Measurements from ENCODE around the gene JADE1.

Gene JADE1

GRCh38 chr4:128821151-128821550, 11.7 kb downstream of the JADE1 start:
- Histone ChIP-seq H3K4ac (ENCODE audit: low read length) (no peak overlapping the region), H3K9ac (ENCODE audit: low read depth, low read length, poor library complexity) (no peak overlapping the region), H3K27ac (replicated peaks; ENCODE audit: low read length) (no peak overlapping the region), H3K23ac (ENCODE audit: low read depth, low read length, poor library complexity) (no peak overlapping the region), H3K27me3 (ENCODE audit: control insufficient read depth in 3 of 3, insufficient read depth in 3 of 3, low read depth in 1 of 3, low read length in 3 of 3) (no peaks in the 10 kb centered on the region), H3K36me3 (replicated peaks in 1 of 2; ENCODE audit: control insufficient read depth in 2 of 2, insufficient read depth in 2 of 2, low read length in 2 of 2) (peaks cover 0 to 45% of the 10 kb centered on the region in 2 donors), H3K18ac (ENCODE audit: low read length) (no peak overlapping the region), H3K4me3 (ENCODE audit: low read length in 2 of 2) (no peak overlapping the region), H4K8ac (ENCODE audit: low read depth, low read length) (no peak overlapping the region), H2BK5ac (ENCODE audit: low read length) (no peak overlapping the region), H2BK15ac (ENCODE audit: low read length) (no peak overlapping the region), H2BK12ac (ENCODE audit: low read length) (no peak overlapping the region), H3K9me3 (replicated peaks in 1 of 2; ENCODE audit: control insufficient read depth in 2 of 2, insufficient read depth in 1 of 2, low read depth in 1 of 2, low read length in 2 of 2) (peaks cover 0 to 14% of the 10 kb centered on the region in 2 donors), H3K79me1 (ENCODE audit: low read depth, low read length) (peaks cover 3% of the 10 kb centered on the region), H2AFZ (ENCODE audit: low read length) (no peak overlapping the region), H3K14ac (ENCODE audit: low read length) (no peak overlapping the region), H4K91ac (ENCODE audit: low read depth, low read length, poor library complexity) (no peak overlapping the region), H2AK5ac (ENCODE audit: low read depth, low read length) (no peak overlapping the region), H2BK120ac (ENCODE audit: low read depth, low read length) (no peak overlapping the region), H3K4me1 (ENCODE audit: control insufficient read depth in 2 of 2, insufficient read depth in 1 of 2, low read depth in 1 of 2, low read length in 2 of 2) (peaks cover 0 to 8% of the 10 kb centered on the region in 2 donors), H3K4me2 (ENCODE audit: insufficient read depth, low read length, poor library complexity, severe bottlenecking) (no peak overlapping the region)
- DNase-seq (ENCODE audit: low spot score) = no peak
- no CpG with 5 or more reads among the region's 2 CpGs for WGBS, 2 donors (ENCODE audit: extremely low coverage in 2 of 2, insufficient read length in 2 of 2, insufficient replicate concordance in 1 of 2)

GRCh38 chr4:128823025-128823661, 13.6 kb downstream of the JADE1 start:
- DNase-seq (ENCODE audit: low spot score) = no peak
- H3K36me3 ChIP-seq (replicated peaks in 1 of 2; ENCODE audit: control insufficient read depth in 2 of 2, insufficient read depth in 2 of 2, low read length in 2 of 2) = peaks cover 0 to 30% of the 10 kb centered on the region in 2 donors

GRCh38 chr4:128825226-128825625, 15.7 kb downstream of the JADE1 start:
- no peak overlapping the region for H2BK120ac ChIP-seq (ENCODE audit: low read depth, low read length)
- no peak overlapping the region for H4K8ac ChIP-seq (ENCODE audit: low read depth, low read length)
- H3K4me1 ChIP-seq (ENCODE audit: control insufficient read depth in 2 of 2, insufficient read depth in 1 of 2, low read depth in 1 of 2, low read length in 2 of 2) = peaks cover 0 to 9% of the 10 kb centered on the region in 2 donors
- no peaks in the 10 kb centered on the region for H3K27me3 ChIP-seq (ENCODE audit: control insufficient read depth in 3 of 3, insufficient read depth in 3 of 3, low read depth in 1 of 3, low read length in 3 of 3)
- peaks cover 0 to 17% of the 10 kb centered on the region in 2 donors for H3K36me3 ChIP-seq (replicated peaks in 1 of 2; ENCODE audit: control insufficient read depth in 2 of 2, insufficient read depth in 2 of 2, low read length in 2 of 2)
- H3K27ac ChIP-seq (replicated peaks; ENCODE audit: low read length) = no peak overlapping the region
- H2BK15ac ChIP-seq (ENCODE audit: low read length) = no peak overlapping the region
- no peak overlapping the region for H3K23ac ChIP-seq (ENCODE audit: low read depth, low read length, poor library complexity)
- H3K9me3 ChIP-seq (replicated peaks in 1 of 2; ENCODE audit: control insufficient read depth in 2 of 2, insufficient read depth in 1 of 2, low read depth in 1 of 2, low read length in 2 of 2) = peaks cover 0 to 4% of the 10 kb centered on the region in 2 donors
- H2AK5ac ChIP-seq (ENCODE audit: low read depth, low read length) = no peak overlapping the region
- H4K91ac ChIP-seq (ENCODE audit: low read depth, low read length, poor library complexity) = no peak overlapping the region
- no peak overlapping the region for H3K4me3 ChIP-seq (ENCODE audit: low read length in 2 of 2)
- DNase-seq (ENCODE audit: low spot score) = no peak
- no peak overlapping the region for H3K14ac ChIP-seq (ENCODE audit: low read length)
- H3K79me1 ChIP-seq (ENCODE audit: low read depth, low read length) = no peaks in the 10 kb centered on the region
- H3K18ac ChIP-seq (ENCODE audit: low read length) = no peak overlapping the region
- WGBS, 2 donors (ENCODE audit: extremely low coverage in 2 of 2, insufficient read length in 2 of 2, insufficient replicate concordance in 1 of 2) = no CpG with 5 or more reads among the region's 7 CpGs
- H3K4me2 ChIP-seq (ENCODE audit: insufficient read depth, low read length, poor library complexity, severe bottlenecking) = no peak overlapping the region
- H3K9ac ChIP-seq (ENCODE audit: low read depth, low read length, poor library complexity) = no peak overlapping the region
- no peak overlapping the region for H2BK12ac ChIP-seq (ENCODE audit: low read length)
- no peak overlapping the region for H3K4ac ChIP-seq (ENCODE audit: low read length)
- H2BK5ac ChIP-seq (ENCODE audit: low read length) = no peak overlapping the region
- no peak overlapping the region for H2AFZ ChIP-seq (ENCODE audit: low read length)

More at GRCh38 chr4:128823025-128823661, 13.6 kb downstream of the JADE1 start:
- H2AFZ ChIP-seq (ENCODE audit: low read length) = no peak overlapping the region
- H3K4me3 ChIP-seq (ENCODE audit: low read length in 2 of 2) = no peak overlapping the region
- H3K79me1 ChIP-seq (ENCODE audit: low read depth, low read length) = peaks cover 3% of the 10 kb centered on the region
- peaks cover 0 to 11% of the 10 kb centered on the region in 2 donors for H3K9me3 ChIP-seq (replicated peaks in 1 of 2; ENCODE audit: control insufficient read depth in 2 of 2, insufficient read depth in 1 of 2, low read depth in 1 of 2, low read length in 2 of 2)
- no peak overlapping the region for H3K9ac ChIP-seq (ENCODE audit: low read depth, low read length, poor library complexity)
- WGBS, 2 donors (ENCODE audit: extremely low coverage in 2 of 2, insufficient read length in 2 of 2, insufficient replicate concordance in 1 of 2) = no CpG with 5 or more reads among the region's 1 CpG
- H2BK15ac ChIP-seq (ENCODE audit: low read length) = no peak overlapping the region
- H2BK5ac ChIP-seq (ENCODE audit: low read length) = no peak overlapping the region
- H3K27ac ChIP-seq (replicated peaks; ENCODE audit: low read length) = no peak overlapping the region
- H3K27me3 ChIP-seq (ENCODE audit: control insufficient read depth in 3 of 3, insufficient read depth in 3 of 3, low read depth in 1 of 3, low read length in 3 of 3) = no peaks in the 10 kb centered on the region
- no peak overlapping the region for H2AK5ac ChIP-seq (ENCODE audit: low read depth, low read length)
- H2BK12ac ChIP-seq (ENCODE audit: low read length) = no peak overlapping the region
- no peak overlapping the region for H3K4ac ChIP-seq (ENCODE audit: low read length)
- peaks cover 0 to 12% of the 10 kb centered on the region in 2 donors for H3K4me1 ChIP-seq (ENCODE audit: control insufficient read depth in 2 of 2, insufficient read depth in 1 of 2, low read depth in 1 of 2, low read length in 2 of 2)
- no peak overlapping the region for H3K23ac ChIP-seq (ENCODE audit: low read depth, low read length, poor library complexity)
- no peak overlapping the region for H3K18ac ChIP-seq (ENCODE audit: low read length)
- no peak overlapping the region for H3K14ac ChIP-seq (ENCODE audit: low read length)
- H2BK120ac ChIP-seq (ENCODE audit: low read depth, low read length) = no peak overlapping the region
- H4K8ac ChIP-seq (ENCODE audit: low read depth, low read length) = no peak overlapping the region
- no peak overlapping the region for H3K4me2 ChIP-seq (ENCODE audit: insufficient read depth, low read length, poor library complexity, severe bottlenecking)
- no peak overlapping the region for H4K91ac ChIP-seq (ENCODE audit: low read depth, low read length, poor library complexity)

- Histone ChIP-seq H3K27ac (replicated peaks; ENCODE audit: low read length) (no peak overlapping the region), H3K4me1 (ENCODE audit: control insufficient read depth in 2 of 2, insufficient read depth in 1 of 2, low read depth in 1 of 2, low read length in 2 of 2) (peaks cover 17 to 22% of the 10 kb centered on the region in 2 donors), H2AFZ (ENCODE audit: low read length) (no peak overlapping the region), H2BK15ac (ENCODE audit: low read length) (no peak overlapping the region), H2BK120ac (ENCODE audit: low read depth, low read length) (no peak overlapping the region), H2BK12ac (ENCODE audit: low read length) (no peak overlapping the region), H3K23ac (ENCODE audit: low read depth, low read length, poor library complexity) (no peak overlapping the region), H4K8ac (ENCODE audit: low read depth, low read length) (no peak overlapping the region), H3K18ac (ENCODE audit: low read length) (no peak overlapping the region), H3K79me1 (ENCODE audit: low read depth, low read length) (no peaks in the 10 kb centered on the region), H3K9ac (ENCODE audit: low read depth, low read length, poor library complexity) (no peak overlapping the region), H2AK5ac (ENCODE audit: low read depth, low read length) (no peak overlapping the region), H2BK5ac (ENCODE audit: low read length) (no peak overlapping the region), H4K91ac (ENCODE audit: low read depth, low read length, poor library complexity) (no peak overlapping the region), H3K9me3 (replicated peaks in 1 of 2; ENCODE audit: control insufficient read depth in 2 of 2, insufficient read depth in 1 of 2, low read depth in 1 of 2, low read length in 2 of 2) (peaks cover 0 to 4% of the 10 kb centered on the region in 2 donors), H3K4me3 (ENCODE audit: low read length in 2 of 2) (no peak overlapping the region), H3K4ac (ENCODE audit: low read length) (no peak overlapping the region), H3K36me3 (replicated peaks in 1 of 2; ENCODE audit: control insufficient read depth in 2 of 2, insufficient read depth in 2 of 2, low read length in 2 of 2) (peaks cover 0 to 23% of the 10 kb centered on the region in 2 donors), H3K27me3 (ENCODE audit: control insufficient read depth in 3 of 3, insufficient read depth in 3 of 3, low read depth in 1 of 3, low read length in 3 of 3) (no peaks in the 10 kb centered on the region), H3K14ac (ENCODE audit: low read length) (no peak overlapping the region), H3K4me2 (ENCODE audit: insufficient read depth, low read length, poor library complexity, severe bottlenecking) (no peak overlapping the region)
- DNase-seq (ENCODE audit: low spot score) = no peak
Measured at GRCh38 chr4:128827296-128827695, 17.8 kb downstream of the JADE1 start.

Data from neuronal stem cell (in vitro differentiated cells).